ENCODE results near the gene KIAA1217.

The KIAA1217 gene

GRCh38 chr10:24242562-24242961 lies 33.6 kb downstream of the KIAA1217 start:
- no peak for DNase-seq

- no peak for DNase-seq
Measured at GRCh38 chr10:24246365-24246764, 37.4 kb downstream of the KIAA1217 start.

GRCh38 chr10:24247841-24248240 lies 38.9 kb downstream of the KIAA1217 start:
- no peak for DNase-seq

- no peak for DNase-seq
Measured at GRCh38 chr10:24249829-24250415, 41.0 kb downstream of the KIAA1217 start.

- no peak for DNase-seq
Measured at GRCh38 chr10:24251547-24251946, 42.6 kb downstream of the KIAA1217 start.

- no peak for DNase-seq
Measured at GRCh38 chr10:24254180-24254579, 45.2 kb downstream of the KIAA1217 start.

- DNase-seq: no peak
Measured at GRCh38 chr10:24255115-24255880, 46.4 kb downstream of the KIAA1217 start.

- no peak for DNase-seq
Measured at GRCh38 chr10:24255881-24256311, 47.0 kb downstream of the KIAA1217 start.

GRCh38 chr10:24256619-24257107 lies 47.7 kb downstream of the KIAA1217 start:
- DNase-seq: no peak

- no peak for DNase-seq
Measured at GRCh38 chr10:24257588-24257987, 48.6 kb downstream of the KIAA1217 start.

GRCh38 chr10:24259365-24260130 lies 50.6 kb downstream of the KIAA1217 start:
- DNase-seq: no peak

- DNase-seq: no peak
Measured at GRCh38 chr10:24261627-24262026, 52.7 kb downstream of the KIAA1217 start.

- DNase-seq: no peak
Measured at GRCh38 chr10:24262929-24263590, 54.1 kb downstream of the KIAA1217 start.

GRCh38 chr10:24269476-24269875 lies 60.5 kb downstream of the KIAA1217 start:
- DNase-seq: no peak

- no peak for DNase-seq
Measured at GRCh38 chr10:24272374-24272773, 63.4 kb downstream of the KIAA1217 start.

GRCh38 chr10:24277277-24277676 lies 68.3 kb downstream of the KIAA1217 start:
- no peak for DNase-seq

GRCh38 chr10:24277771-24278170 lies 68.8 kb downstream of the KIAA1217 start:
- no peak for DNase-seq

- DNase-seq: no peak
Measured at GRCh38 chr10:24278176-24278889, 69.4 kb downstream of the KIAA1217 start.

- DNase-seq: no peak
Measured at GRCh38 chr10:24279166-24279565, 70.2 kb downstream of the KIAA1217 start.

GRCh38 chr10:24287559-24288195 lies 78.7 kb downstream of the KIAA1217 start:
- no peak for DNase-seq

GRCh38 chr10:24288581-24288980 lies 79.6 kb downstream of the KIAA1217 start:
- no peak for DNase-seq

- no peak for DNase-seq
Measured at GRCh38 chr10:24289235-24289634, 80.3 kb downstream of the KIAA1217 start.
